MG63 (cell line): ENCODE measurements around the gene TMEM208. TPM values are rescaled to one million over a fixed set of nuclear protein-coding genes. Genes with fewer than 3 reads are reported as not detected.

Source experiments
- DNase-seq: peaks from one replicate; pipeline ENCODE4 v3.0.0-alpha.2; 2020
- H3K27me3 ChIP-seq: fragments of 250-450 bp; sonication (Bioruptor Pico); 2 replicates; pipeline ENCODE4 v1.5.1; 2020; ENCODE audit warnings: mild to moderate bottlenecking, moderate library complexity
- H3K36me3 ChIP-seq: fragments of 250-450 bp; sonication (Bioruptor Pico); 2 replicates; pipeline ENCODE4 v1.5.1; 2020; ENCODE audit warnings: mild to moderate bottlenecking, moderate library complexity
- H3K4me3 ChIP-seq: fragments of 250-450 bp; sonication (Bioruptor Pico); 2 replicates; pipeline ENCODE4 v1.5.1; 2020; ENCODE audit warnings: mild to moderate bottlenecking, moderate library complexity
- H3K9me3 ChIP-seq: fragments of 250-450 bp; sonication (Bioruptor Pico); 2 replicates; pipeline ENCODE4 v1.5.1; 2020; ENCODE audit warnings: mild to moderate bottlenecking, moderate library complexity
- total RNA-seq: library from RNA; depleted of rRNA; stranded (reverse); fragments of >200 nt; shearing (Covaris generic); gene quantifications from 2 replicates; pipeline ENCODE4 v1.2.3, GENCODE V29; 2014; ENCODE audit warnings: low replicate concordance

TMEM208 gene
- total RNA-seq, 1 experiment from 2014 or later, result 33.2 TPM

DNA sequence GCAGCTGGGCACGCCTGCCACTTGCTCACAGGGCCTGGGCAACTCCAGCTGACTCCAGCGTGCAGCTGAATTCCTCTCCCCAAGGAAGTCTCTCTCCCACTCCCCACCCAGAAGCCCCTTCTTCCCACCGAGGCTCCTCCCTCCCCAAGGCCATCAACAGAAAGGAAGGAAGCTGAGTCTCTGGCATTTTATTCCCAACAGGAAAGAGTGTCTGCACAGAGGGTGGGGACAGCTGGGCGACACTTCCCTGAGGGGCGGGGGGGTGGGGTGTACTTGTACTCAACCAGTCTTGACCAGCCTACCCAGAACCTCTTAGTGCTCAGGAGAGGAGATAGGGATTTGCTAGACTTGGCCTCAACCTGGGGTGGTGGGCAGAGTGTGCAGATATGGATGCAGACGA, 36.9 kb upstream of the TMEM208 start, which contains the start of gene EXOC3L1:
Gene EXOC3L1 (minus strand): TSS at position 96 of the 400 bp plus-strand sequence. CDS start 460 bp downstream, outside the sequence.
- Histone ChIP-seq H3K27me3 (no peaks in the 10 kb centered on the region), H3K9me3 (no peaks in the 10 kb centered on the region), H3K4me3 (no peak within 1 kb of the TSS), H3K36me3 (peaks cover 10% of the 10 kb centered on the region)
- no peak for DNase-seq

DNA sequence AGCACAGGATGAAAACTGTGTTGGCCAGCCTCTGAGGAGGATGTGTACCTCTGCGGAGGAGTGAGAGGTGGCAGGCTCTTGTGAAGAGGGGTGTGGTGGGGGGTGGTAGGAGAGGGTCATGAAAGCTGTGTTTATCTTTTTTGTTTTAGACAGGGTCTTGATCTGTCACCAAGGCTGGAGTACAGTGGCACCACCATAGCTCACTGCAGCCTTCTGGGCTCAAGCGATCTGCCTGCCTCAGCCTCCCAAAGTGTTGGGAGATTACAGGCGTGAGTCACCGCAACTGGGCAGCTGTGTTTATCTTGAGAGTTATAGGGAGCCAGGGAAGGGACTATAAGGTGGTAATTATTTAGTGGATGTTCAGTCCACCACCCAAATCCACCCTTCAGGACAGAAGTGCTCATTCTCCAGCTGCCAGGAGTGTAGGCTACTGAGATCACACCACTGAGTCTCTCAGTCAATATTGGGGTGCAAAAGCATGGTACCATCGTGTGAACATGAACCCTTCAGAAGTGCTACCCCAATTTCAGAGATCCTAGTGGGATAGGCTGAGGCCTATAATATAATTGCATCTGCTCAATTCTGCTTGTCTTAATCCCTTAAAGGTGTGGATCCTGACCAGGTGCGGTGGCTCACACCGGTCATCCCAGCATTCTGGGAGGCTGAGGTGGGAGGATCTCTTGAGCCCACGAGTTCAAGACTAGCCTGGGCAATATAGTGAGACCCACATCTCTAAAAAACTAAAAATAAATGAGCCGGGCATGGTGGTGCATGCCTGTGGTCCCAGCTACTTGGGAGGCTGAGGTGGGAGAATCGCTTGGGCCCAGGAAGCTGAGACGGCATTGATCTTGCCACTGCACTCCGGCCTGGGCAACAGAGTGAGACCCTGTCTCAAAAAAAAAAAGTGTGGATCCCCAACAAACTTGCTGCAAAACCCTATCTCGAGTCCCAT, 36.2 kb upstream of the TMEM208 start:
- DNase-seq, result peak; percentile 48
- peaks cover 16% of the 10 kb centered on the region for H3K36me3 ChIP-seq

GRCh38 chr16:67191411-67191994, 35.4 kb upstream of the TMEM208 start:
- no peaks in the 10 kb centered on the region for H3K9me3 ChIP-seq
- no peak for DNase-seq

More for the DNA sequence above, 36.2 kb upstream of the TMEM208 start:
- H3K9me3 ChIP-seq, result no peaks in the 10 kb centered on the region
- no peaks in the 10 kb centered on the region for H3K27me3 ChIP-seq
- H3K4me3 ChIP-seq, result no peak overlapping the region

GRCh38 chr16:67191995-67192681, 34.8 kb upstream of the TMEM208 start, which contains the start of gene E2F4:
TSS of gene E2F4 (plus strand) at chr16:67192155. CDS start at chr16:67192228, 73 bp downstream.
- H3K36me3 ChIP-seq, result peaks cover 26% of the 10 kb centered on the region
- H3K9me3 ChIP-seq, result no peaks in the 10 kb centered on the region
- H3K4me3 ChIP-seq, result peak within 1 kb of the TSS; percentile 81
- peak; percentile 86 for DNase-seq
- H3K27me3 ChIP-seq, result no peaks in the 10 kb centered on the region

More at GRCh38 chr16:67191411-67191994, 35.4 kb upstream of the TMEM208 start:
- H3K27me3 ChIP-seq, result no peaks in the 10 kb centered on the region
- H3K4me3 ChIP-seq, result peak overlapping the region; percentile 81
- peaks cover 20% of the 10 kb centered on the region for H3K36me3 ChIP-seq

DNA sequence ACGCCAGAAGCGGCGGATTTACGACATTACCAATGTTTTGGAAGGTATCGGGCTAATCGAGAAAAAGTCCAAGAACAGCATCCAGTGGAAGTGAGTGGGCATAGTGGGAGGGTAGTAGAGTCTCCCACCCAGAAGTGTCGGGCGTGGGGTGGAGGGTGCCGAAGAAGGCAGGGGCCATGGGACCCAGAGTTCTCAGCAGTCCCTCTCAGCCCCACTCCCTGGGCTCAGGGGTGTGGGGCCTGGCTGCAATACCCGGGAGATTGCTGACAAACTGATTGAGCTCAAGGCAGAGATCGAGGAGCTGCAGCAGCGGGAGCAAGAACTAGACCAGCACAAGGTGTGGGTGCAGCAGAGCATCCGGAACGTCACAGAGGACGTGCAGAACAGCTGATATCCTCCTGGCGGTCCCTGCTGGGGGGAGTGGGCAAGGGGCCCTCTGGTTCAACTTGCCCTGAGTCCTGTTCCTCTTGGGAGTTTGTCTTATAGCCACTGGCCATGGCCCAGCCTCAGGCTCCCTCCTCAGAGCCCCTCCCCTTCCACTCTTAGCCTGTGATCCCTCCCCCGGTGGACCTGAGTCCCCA, 34.1 kb upstream of the TMEM208 start:
- H3K4me3 ChIP-seq, result peak overlapping the region; percentile 81
- H3K27me3 ChIP-seq, result no peaks in the 10 kb centered on the region
- H3K9me3 ChIP-seq, result no peaks in the 10 kb centered on the region
- H3K36me3 ChIP-seq, result peaks cover 28% of the 10 kb centered on the region
- DNase-seq, result no peak

GRCh38 chr16:67193536-67193935, 33.4 kb upstream of the TMEM208 start:
- no peaks in the 10 kb centered on the region for H3K27me3 ChIP-seq
- no peak for DNase-seq
- H3K4me3 ChIP-seq, result peak overlapping the region; percentile 81
- H3K36me3 ChIP-seq, result peaks cover 28% of the 10 kb centered on the region
- H3K9me3 ChIP-seq, result no peaks in the 10 kb centered on the region

DNA sequence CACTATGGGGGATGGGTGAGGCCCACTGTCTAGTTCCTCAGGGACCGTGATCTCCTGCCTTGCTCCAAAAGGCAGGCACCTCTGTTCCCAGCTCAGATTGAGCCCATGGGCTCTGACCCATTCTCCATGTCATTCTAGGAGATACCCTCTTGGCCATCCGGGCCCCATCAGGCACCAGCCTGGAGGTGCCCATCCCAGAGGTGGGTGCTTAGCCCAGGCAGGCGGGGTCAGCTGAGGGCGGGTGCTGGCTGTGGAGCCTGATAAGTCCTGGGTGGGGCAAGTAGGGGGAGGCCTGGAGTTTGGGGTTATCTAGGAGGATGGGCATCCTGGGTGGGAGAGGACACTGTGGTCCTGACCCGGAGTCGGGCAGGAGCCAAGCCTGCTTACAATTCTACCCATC, 32.7 kb upstream of the TMEM208 start:
- no peaks in the 10 kb centered on the region for H3K9me3 ChIP-seq
- no peak for DNase-seq
- no peak overlapping the region for H3K4me3 ChIP-seq
- H3K27me3 ChIP-seq, result no peaks in the 10 kb centered on the region
- peaks cover 28% of the 10 kb centered on the region for H3K36me3 ChIP-seq

GRCh38 chr16:67195676-67196075, 31.3 kb upstream of the TMEM208 start:
- Histone ChIP-seq H3K4me3 (no peak overlapping the region), H3K9me3 (no peaks in the 10 kb centered on the region), H3K27me3 (no peaks in the 10 kb centered on the region), H3K36me3 (peaks cover 28% of the 10 kb centered on the region)
- no peak for DNase-seq

- Histone ChIP-seq H3K36me3 (peaks cover 28% of the 10 kb centered on the region), H3K27me3 (no peaks in the 10 kb centered on the region), H3K4me3 (no peak overlapping the region), H3K9me3 (no peaks in the 10 kb centered on the region)
- DNase-seq, result no peak
Observed at GRCh38 chr16:67196881-67197280, 30.0 kb upstream of the TMEM208 start.

- no peak overlapping the region for H3K4me3 ChIP-seq
- H3K36me3 ChIP-seq, result peaks cover 28% of the 10 kb centered on the region
Observed at GRCh38 chr16:67197704-67198103, 29.2 kb upstream of the TMEM208 start.

DNA sequence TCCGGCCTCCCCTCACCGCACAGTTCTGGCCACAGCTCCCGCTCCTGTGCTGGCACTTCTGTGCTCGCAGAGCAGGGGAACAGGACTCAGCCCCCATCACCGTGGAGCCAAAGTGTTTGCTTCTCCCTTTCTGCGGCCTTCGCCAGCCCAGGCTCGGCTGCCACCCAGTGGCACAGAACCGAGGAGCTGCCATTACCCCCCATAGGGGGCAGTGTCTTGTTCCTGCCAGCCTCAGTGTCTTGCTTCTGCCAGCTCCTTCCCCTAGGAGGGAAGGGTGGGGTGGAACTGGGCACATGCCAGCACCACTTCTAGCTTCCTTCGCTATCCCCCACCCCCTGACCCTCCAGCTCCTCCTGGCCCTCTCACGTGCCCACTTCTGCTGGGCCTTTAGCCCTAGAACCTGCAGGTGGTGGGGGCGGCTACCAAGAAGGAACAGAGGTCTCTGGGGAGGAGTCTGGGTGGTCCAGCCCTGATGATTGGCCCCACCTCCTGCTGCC, 28.6 kb upstream of the TMEM208 start:
- Histone ChIP-seq H3K9me3 (no peaks in the 10 kb centered on the region), H3K36me3 (peaks cover 28% of the 10 kb centered on the region), H3K4me3 (no peak overlapping the region), H3K27me3 (no peaks in the 10 kb centered on the region)
- no peak for DNase-seq

More at GRCh38 chr16:67197704-67198103, 29.2 kb upstream of the TMEM208 start:
- no peaks in the 10 kb centered on the region for H3K9me3 ChIP-seq
- no peaks in the 10 kb centered on the region for H3K27me3 ChIP-seq
- DNase-seq, result no peak

GRCh38 chr16:67199011-67199807, 27.7 kb upstream of the TMEM208 start, which contains the start of gene ELMO3:
TSS of gene ELMO3 (plus strand) at chr16:67199131. CDS start at chr16:67199327, 196 bp downstream.
- no peak for DNase-seq
- Histone ChIP-seq H3K4me3 (no peak within 1 kb of the TSS), H3K36me3 (peaks cover 25% of the 10 kb centered on the region), H3K9me3 (no peaks in the 10 kb centered on the region), H3K27me3 (no peaks in the 10 kb centered on the region)

GRCh38 chr16:67199808-67200198, 27.1 kb upstream of the TMEM208 start:
- DNase-seq, result no peak
- no peaks in the 10 kb centered on the region for H3K9me3 ChIP-seq
- H3K27me3 ChIP-seq, result no peaks in the 10 kb centered on the region
- no peak overlapping the region for H3K4me3 ChIP-seq
- H3K36me3 ChIP-seq, result peaks cover 21% of the 10 kb centered on the region

- no peaks in the 10 kb centered on the region for H3K27me3 ChIP-seq
- no peak for DNase-seq
- peaks cover 15% of the 10 kb centered on the region for H3K36me3 ChIP-seq
Observed at GRCh38 chr16:67200491-67200890, 26.4 kb upstream of the TMEM208 start.

GRCh38 chr16:67201411-67202345, 25.3 kb upstream of the TMEM208 start:
- H3K27me3 ChIP-seq, result no peaks in the 10 kb centered on the region
- H3K9me3 ChIP-seq, result no peaks in the 10 kb centered on the region
- no peak overlapping the region for H3K4me3 ChIP-seq
- H3K36me3 ChIP-seq, result peaks cover 6% of the 10 kb centered on the region
- DNase-seq, result no peak

More at GRCh38 chr16:67200491-67200890, 26.4 kb upstream of the TMEM208 start:
- H3K9me3 ChIP-seq, result no peaks in the 10 kb centered on the region
- H3K4me3 ChIP-seq, result no peak overlapping the region
